NCI-H2196 (cell line): ENCODE results near the gene ICOSLG.
"Not testable (repeated sequence)": the region's sequence is repeated elsewhere in the genome, so short reads cannot be mapped to it uniquely, and the experiment has no call there.

Experiments used
- DNase-seq: peaks from one replicate; lab custom pipeline; 2025; ENCODE audit not compliant: unreplicated experiment; lab: John Stamatoyannopoulos, UW

Gene ICOSLG

DNA sequence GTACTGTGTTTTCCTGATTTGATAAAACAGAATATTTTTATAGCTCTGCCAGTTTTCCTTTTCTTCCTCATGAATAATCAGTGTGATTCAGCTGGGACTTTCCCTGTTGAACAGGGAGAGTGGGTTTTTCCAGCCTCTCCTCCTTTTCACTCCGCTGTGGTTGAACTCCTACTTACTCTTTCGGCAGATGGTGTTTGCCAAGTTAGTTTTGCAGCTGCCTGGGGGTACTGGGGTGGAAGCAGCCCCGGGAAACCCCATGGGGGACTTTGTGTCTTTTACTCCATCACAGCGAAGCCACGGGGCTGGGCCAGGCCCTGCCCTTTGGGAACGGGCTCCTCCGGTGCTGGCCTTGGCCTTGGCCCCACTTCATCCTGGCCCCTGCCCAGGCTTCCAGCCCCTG lies 55.9 kb downstream of the ICOSLG start:
- not testable (repeated sequence) for DNase-seq

DNA sequence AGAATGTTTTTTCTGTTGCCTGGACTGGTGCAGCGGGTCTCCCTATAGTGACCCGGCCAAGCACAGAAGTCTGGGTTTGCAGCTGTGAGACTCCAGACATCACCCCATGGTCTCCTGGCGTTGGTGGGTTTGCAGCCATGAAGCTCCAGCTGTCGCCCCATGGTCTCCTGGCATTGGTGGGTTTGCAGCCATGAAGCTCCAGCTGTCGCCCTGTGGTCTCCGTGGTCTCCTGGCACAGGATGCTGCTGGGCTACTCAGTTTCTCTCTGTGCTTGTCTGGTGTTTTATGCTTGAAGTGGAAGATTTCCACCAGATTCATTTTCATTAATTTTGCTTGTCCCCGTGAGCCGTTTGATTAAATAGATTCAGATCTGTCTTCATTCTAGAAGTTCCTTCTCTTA lies 58.5 kb downstream of the ICOSLG start:
- DNase-seq, result not testable (repeated sequence)

DNA sequence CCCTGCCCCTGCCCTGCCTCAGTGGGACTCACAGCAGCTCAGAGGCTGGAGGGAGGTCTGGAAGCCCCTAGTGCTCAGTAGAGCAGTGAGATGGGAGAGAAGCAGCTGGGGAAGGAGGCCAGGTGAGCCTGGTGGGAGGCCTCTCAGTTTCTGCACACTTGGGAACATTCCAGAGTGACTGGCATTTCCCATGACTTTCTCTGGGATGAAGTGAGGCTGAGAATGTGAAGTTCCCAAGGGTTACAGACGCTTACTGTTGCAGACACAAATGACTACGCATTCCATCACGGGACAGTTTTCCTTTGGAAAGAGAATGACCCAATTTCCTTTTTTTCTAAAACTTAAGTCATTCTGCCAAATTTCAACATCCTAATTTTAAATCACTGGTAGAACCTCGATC lies 59.2 kb downstream of the ICOSLG start:
- DNase-seq, result not testable (repeated sequence)

DNA sequence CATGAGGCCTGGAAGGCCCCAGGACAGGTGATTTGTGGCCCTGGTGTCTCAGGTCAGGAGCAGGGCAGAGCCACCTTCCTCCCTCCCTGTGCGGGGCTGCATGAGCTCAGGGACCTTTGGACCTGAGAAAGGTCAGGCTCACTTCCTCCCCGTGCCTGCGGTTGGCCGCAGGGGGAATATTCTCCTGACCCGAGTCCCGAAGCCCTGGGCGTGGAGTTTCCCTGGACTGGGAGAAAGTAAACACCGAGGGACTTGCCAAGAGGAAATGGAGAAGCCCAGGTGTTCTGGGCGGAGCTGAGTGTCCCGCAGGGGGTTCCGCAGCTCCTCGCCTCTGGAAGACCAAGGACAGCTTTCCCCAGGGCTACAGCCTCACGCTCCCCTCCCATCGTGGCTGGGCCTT lies 64.6 kb downstream of the ICOSLG start:
- not testable (repeated sequence) for DNase-seq

DNA sequence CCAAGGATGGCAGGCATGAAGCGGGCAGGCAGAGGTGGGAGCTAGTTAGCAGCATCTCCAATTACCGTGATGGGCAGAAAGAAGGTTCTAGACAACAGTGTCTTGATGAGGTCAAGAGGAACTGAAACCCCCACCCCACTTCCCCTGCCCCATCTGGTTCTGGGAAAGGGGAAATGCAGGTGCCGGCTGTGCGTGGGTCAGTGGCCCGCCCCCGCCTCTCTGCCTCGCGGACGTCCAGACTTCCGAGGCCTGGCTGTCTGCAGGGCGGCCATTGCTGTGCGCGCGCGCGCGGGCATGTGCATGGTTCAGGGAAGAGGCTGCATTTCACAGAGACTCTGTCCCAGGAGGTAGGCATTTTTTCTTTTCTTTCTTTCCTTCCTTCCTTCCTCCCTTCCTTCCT lies 65.6 kb downstream of the ICOSLG start:
- DNase-seq, result not testable (repeated sequence)
